ENCODE data around the gene KIF13A. TPM values are rescaled to one million over a fixed set of nuclear protein-coding genes. Genes with fewer than 3 reads are reported as not detected.

Gene KIF13A
- total RNA-seq, 2 donors from 2014 or later, result 35.3 to 45.0 TPM

GRCh38 chr6:17987697-17988421, 424 bp upstream of the KIF13A start:
- H3K4me3 ChIP-seq (ENCODE audit: low read length), result peak overlapping the region; percentile 88
- H3K36me3 Mint-ChIP-seq (ENCODE audit: low read depth), result peaks cover 5% of the 10 kb centered on the region
- H3K4me3 Mint-ChIP-seq, result peak overlapping the region; percentile 84
- no peaks in the 10 kb centered on the region for H3K36me3 ChIP-seq (ENCODE audit: control insufficient read depth, insufficient read depth, low read length)
- peaks cover 26% of the 10 kb centered on the region for H3K4me1 Mint-ChIP-seq
- H3K9ac ChIP-seq (ENCODE audit: extremely low read depth, low read length, poor library complexity, severe bottlenecking), result peak overlapping the region; percentile 49
- DNase-seq, result peak; percentile 79
- peak overlapping the region; percentile 64 for H3K27ac Mint-ChIP-seq
- peak; percentile 53 for TF ChIP-seq CTCF (conservative IDR thresholded peaks at IDR 0.05)
- H3K27ac ChIP-seq (ENCODE audit: low read depth, low read length), result peak overlapping the region; percentile 75
- H3K9me3 Mint-ChIP-seq, result no peaks in the 10 kb centered on the region
- no peaks in the 10 kb centered on the region for H3K27me3 ChIP-seq (ENCODE audit: control insufficient read depth, insufficient read depth, low read length, poor library complexity, severe bottlenecking)
- peaks cover 21% of the 10 kb centered on the region for H3K27me3 Mint-ChIP-seq (ENCODE audit: insufficient read depth)
- no peaks in the 10 kb centered on the region for H3K9me3 ChIP-seq (ENCODE audit: control insufficient read depth, low read length)
- H3K4me1 ChIP-seq (ENCODE audit: control insufficient read depth, insufficient read depth, low read length), result peaks cover 7% of the 10 kb centered on the region
- 2 to 12% methylated on average over 17 to 78 of the region's 78 CpGs for WGBS, 2 experiments (ENCODE audit: insufficient coverage in 1 of 2, insufficient read length in 1 of 2)

GRCh38 chr6:17986656-17987446, 584 bp downstream of the KIF13A start:
- Histone ChIP-seq H3K36me3 (ENCODE audit: control insufficient read depth, insufficient read depth, low read length) (no peaks in the 10 kb centered on the region), H3K27me3 (ENCODE audit: control insufficient read depth, insufficient read depth, low read length, poor library complexity, severe bottlenecking) (no peaks in the 10 kb centered on the region), H3K9ac (ENCODE audit: extremely low read depth, low read length, poor library complexity, severe bottlenecking) (peak overlapping the region; percentile 70), H3K4me3 (ENCODE audit: low read length) (peak overlapping the region; percentile 95), H3K27ac (ENCODE audit: low read depth, low read length) (peak overlapping the region; percentile 70), H3K4me1 (ENCODE audit: control insufficient read depth, insufficient read depth, low read length) (peaks cover 7% of the 10 kb centered on the region), H3K9me3 (ENCODE audit: control insufficient read depth, low read length) (no peaks in the 10 kb centered on the region)
- WGBS, 2 experiments (ENCODE audit: insufficient coverage in 1 of 2, insufficient read length in 1 of 2), result 0 to 1% methylated on average over 1 to 65 of the region's 65 CpGs
- Mint-ChIP-seq H3K36me3 (ENCODE audit: low read depth) (peaks cover 11% of the 10 kb centered on the region), H3K4me3 (peak overlapping the region; percentile 84), H3K27ac (peak overlapping the region; percentile 89), H3K27me3 (ENCODE audit: insufficient read depth) (peaks cover 21% of the 10 kb centered on the region), H3K9me3 (no peaks in the 10 kb centered on the region), H3K4me1 (peaks cover 26% of the 10 kb centered on the region)
- DNase-seq, result peak; percentile 83
- no peak for TF ChIP-seq CTCF (conservative IDR thresholded peaks at IDR 0.05)

GRCh38 chr6:17985934-17986655, 1.3 kb downstream of the KIF13A start:
- no peak for DNase-seq
- H3K4me3 Mint-ChIP-seq, result peak overlapping the region; percentile 84
- H3K36me3 Mint-ChIP-seq (ENCODE audit: low read depth), result peaks cover 15% of the 10 kb centered on the region
- Histone ChIP-seq H3K4me3 (ENCODE audit: low read length) (peak overlapping the region; percentile 95), H3K9me3 (ENCODE audit: control insufficient read depth, low read length) (no peaks in the 10 kb centered on the region), H3K9ac (ENCODE audit: extremely low read depth, low read length, poor library complexity, severe bottlenecking) (peak overlapping the region; percentile 70), H3K27me3 (ENCODE audit: control insufficient read depth, insufficient read depth, low read length, poor library complexity, severe bottlenecking) (no peaks in the 10 kb centered on the region), H3K4me1 (ENCODE audit: control insufficient read depth, insufficient read depth, low read length) (peaks cover 7% of the 10 kb centered on the region), H3K27ac (ENCODE audit: low read depth, low read length) (no peak overlapping the region), H3K36me3 (ENCODE audit: control insufficient read depth, insufficient read depth, low read length) (no peaks in the 10 kb centered on the region)
- peaks cover 26% of the 10 kb centered on the region for H3K4me1 Mint-ChIP-seq
- H3K9me3 Mint-ChIP-seq, result no peaks in the 10 kb centered on the region
- H3K27me3 Mint-ChIP-seq (ENCODE audit: insufficient read depth), result peaks cover 21% of the 10 kb centered on the region
- WGBS, 2 experiments (ENCODE audit: insufficient coverage in 1 of 2, insufficient read length in 1 of 2), result 37 to 39% methylated on average over 9 to 11 of the region's 11 CpGs
- no peak overlapping the region for H3K27ac Mint-ChIP-seq
- no peak for TF ChIP-seq CTCF (conservative IDR thresholded peaks at IDR 0.05)

Data from endodermal cell (in vitro differentiated cells).